Measurements from ENCODE around the gene ZCCHC18. TPM values are rescaled to one million over a fixed set of nuclear protein-coding genes. Genes with fewer than 3 reads are reported as not detected.
"Not testable (repeated sequence)": the region's sequence is repeated elsewhere in the genome, so short reads cannot be mapped to it uniquely, and the experiment has no call there.

The ZCCHC18 gene
- 1 to 10 TPM; 4.3 to 7.1 (median 5.6) TPM for polyA plus RNA-seq (ENCODE audit: insufficient read length in 4 of 4)

DNA sequence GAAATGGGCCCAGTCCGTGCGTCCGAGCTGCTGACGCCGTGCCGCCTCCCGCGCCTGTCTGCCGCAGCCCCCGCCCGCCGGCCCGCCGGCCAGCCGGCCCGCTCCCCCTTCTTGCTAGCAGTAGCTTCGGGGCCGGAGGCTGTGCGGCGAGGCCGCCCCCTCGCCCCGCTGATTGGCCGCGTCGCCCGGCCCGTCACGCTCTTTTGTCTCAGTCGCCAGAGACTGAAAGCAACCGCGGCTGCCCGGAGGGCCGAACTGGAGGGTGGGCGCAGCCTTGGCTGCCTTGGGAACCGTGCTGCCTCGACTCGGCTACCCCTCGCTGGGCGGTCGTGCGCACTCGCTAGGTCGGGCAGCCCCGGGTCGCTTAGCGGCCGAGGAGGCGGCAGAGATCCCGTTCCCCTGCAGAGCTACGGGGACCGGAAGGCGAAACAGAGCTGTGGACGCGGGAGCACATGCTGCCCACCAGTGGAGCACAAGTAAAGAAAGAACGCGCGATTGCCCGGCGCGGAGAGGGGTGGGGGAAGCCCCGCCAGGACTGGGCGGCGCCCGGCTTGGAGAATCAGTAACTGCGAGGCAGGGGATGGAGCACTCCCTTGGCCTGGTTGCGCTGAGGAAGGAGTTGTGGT, at the start of gene ZCCHC18:
Gene ZCCHC18, plus strand, starts transcription at position 198 of the 626 bp plus-strand sequence. CDS start 1,589 bp downstream, outside the sequence.
- peak in 3 of 4 donors; percentile 31 to 58 (median 54) for DNase-seq (ENCODE audit: low read depth in 4 of 4, low spot score in 3 of 4)

DNA sequence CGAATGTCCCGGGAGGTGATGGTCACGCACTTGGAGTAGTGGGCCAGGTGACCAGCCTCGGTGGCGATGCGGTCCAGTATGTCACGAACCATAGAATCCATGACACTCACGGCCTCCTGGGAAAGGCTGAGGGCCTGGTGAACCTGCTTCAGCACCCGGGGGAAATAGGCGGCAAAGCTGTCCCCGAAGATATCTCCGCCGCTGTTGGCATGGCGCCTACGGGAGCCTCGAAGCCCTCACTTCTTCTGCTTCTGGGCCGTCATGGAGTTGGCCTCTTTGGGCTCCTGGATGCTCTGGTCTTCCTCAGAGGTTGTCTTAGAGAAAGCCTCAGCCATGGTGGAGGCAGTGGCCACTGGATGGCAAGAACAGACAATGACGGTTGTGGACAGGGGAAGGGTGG, 49.7 kb upstream of the ZCCHC18 start:
- DNase-seq (ENCODE audit: low read depth in 4 of 4, low spot score in 3 of 4), result not testable (repeated sequence)

DNA sequence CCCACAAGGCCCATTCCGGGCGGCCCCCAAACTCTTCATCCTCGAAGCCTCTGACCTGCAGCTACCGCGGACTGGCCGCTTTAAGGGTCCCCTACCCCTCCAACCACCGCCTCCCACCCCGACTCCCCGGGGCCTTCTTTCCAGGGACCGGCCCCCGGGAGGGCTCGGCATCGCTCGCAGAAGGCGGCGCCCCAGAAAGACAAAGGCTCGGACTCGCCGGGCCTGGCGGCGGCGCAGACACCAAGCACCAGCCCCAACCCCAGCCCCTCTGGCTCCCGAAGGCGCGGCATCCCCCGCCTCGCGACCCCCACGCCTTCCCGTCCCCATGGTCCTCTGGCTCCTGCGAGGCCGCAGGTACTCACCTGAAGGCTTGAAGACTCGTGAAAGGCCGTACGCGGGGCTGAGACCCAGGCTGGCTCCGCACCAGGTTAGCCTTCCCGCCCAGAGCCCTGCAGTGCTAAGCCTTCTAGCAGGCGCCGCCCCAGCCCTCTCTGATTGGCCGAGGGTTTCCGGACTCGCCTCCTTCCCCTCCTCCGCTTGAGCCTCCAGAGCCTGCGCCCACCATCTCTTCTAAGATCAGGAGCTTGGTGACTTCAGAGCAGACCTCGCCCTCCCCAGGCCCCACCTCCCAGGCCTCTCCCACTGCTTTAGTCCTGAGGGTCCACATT, 36.4 kb upstream of the ZCCHC18 start, which contains the start of gene TMSB15C:
Gene TMSB15C, minus strand, starts transcription at position 459 of the 668 bp plus-strand sequence.
- DNase-seq (ENCODE audit: low read depth in 4 of 4, low spot score in 3 of 4), result not testable (repeated sequence)

DNA sequence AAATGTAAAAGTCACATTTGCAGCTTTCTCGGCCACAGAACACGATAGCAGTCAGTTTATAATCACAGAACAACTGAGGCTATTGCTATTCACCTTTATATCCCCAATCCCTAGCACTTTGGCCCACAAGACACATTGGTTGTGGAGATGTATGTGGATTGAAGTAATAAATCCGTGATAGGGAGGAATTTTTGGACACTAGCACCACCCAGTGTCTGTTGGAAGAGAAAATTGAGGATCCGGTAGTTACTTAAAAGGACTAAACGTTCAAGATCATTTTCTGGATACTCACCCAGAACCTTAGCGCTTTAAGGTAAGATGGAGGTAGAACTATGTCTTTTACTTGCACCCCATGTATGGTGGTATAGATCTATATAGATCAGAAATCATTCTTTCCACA, 34.5 kb upstream of the ZCCHC18 start:
- not testable (repeated sequence) for DNase-seq (ENCODE audit: low read depth in 4 of 4, low spot score in 3 of 4)

DNA sequence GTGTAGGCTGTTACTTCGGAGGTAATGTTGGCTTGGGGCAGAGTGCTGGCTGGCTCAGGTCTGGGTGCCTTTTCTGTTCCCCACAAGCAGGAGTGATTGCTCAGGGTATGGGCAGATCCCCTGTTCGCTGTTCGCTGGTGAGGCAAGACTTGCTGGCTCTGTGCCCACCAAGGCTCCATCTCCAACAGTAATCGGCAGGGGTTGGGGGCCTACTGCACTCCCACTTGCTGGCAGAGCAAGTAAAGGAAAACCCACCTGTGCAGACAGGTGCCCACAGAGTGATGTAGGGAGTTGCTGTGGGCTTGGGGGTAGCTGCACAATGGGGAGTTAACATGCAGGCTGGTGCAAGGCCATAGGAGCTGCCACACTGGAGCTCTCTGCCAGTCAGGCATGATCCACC, 28.3 kb upstream of the ZCCHC18 start:
- DNase-seq (ENCODE audit: low read depth in 4 of 4, low spot score in 3 of 4), result no peak

DNA sequence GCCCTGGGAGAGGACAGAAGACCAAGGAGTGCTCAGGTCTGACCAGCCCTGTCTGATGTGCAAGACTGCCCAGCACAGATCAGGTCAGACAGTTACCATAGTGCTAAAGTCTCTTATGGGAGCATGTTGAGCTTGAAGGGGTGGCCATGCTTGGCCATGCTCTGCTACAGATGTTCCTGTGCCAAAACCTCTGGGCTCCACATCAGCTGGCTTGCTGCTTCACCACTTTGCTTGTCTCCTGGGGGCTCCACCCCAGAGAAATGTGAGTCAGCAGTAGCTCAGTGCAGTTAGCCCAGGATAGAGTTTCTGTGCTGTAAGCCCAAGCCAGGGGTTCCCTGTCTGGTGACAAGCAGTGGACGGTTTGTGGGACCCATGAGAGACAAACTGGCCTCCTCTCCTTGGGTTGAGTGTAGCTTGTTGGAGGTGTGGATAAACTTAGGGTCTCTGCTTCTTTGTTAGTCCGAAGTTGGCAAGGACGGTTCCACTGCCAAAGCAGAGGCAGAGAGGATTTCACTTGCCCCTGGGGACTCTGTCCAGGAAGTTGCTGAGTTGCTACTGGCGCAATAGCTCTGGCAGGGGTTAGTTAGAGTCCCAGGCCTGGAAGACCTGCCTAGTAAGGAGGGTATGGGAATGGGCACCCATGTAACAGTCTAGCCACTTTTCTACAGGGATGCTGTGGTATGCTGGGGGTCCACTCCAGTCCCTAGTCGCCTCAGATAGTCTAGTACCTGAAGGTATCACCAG, 27.6 kb upstream of the ZCCHC18 start:
- DNase-seq (ENCODE audit: low read depth in 4 of 4, low spot score in 3 of 4), result no peak

DNA sequence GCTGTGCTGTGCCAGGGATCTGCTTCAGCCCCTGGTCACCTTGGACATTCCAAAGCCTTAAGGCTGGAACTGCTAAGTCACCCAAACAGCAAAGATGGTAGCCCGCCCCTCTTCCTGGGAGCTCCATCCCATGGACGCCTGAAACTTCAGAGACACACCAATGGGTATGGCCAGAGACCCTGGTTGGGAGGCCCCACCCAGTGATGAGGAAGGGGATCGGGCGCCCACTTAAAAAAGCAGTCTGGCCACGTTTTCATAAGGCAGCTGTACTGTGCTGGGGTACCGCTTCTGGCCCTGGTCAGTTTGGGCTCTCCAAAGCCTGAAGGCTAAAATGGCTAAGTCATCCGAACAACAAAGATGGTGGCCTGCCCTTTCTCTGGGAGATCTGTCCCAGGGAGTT, 26.8 kb upstream of the ZCCHC18 start:
- no peak for DNase-seq (ENCODE audit: low read depth in 4 of 4, low spot score in 3 of 4)

DNA sequence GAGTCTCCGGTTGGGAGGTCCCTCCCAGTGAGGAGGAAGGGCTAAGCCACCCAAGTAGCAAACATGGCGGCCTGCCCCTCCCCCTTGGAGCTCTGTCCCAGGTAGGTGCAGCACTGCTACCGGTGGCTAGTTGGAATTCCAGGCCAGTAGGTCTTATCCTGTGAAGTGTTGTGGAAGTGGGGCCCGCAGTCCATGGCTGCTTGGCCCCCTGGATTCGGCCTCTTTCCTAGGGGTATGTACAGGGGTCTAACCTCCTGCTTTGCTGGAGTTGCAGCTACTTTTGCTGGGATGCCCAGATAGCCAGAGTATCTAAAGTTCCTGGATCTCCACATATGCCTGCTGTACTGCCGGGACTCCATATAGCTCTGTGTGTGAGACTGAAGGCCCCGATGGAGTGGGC, 26.4 kb upstream of the ZCCHC18 start:
- no peak for DNase-seq (ENCODE audit: low read depth in 4 of 4, low spot score in 3 of 4)

DNA sequence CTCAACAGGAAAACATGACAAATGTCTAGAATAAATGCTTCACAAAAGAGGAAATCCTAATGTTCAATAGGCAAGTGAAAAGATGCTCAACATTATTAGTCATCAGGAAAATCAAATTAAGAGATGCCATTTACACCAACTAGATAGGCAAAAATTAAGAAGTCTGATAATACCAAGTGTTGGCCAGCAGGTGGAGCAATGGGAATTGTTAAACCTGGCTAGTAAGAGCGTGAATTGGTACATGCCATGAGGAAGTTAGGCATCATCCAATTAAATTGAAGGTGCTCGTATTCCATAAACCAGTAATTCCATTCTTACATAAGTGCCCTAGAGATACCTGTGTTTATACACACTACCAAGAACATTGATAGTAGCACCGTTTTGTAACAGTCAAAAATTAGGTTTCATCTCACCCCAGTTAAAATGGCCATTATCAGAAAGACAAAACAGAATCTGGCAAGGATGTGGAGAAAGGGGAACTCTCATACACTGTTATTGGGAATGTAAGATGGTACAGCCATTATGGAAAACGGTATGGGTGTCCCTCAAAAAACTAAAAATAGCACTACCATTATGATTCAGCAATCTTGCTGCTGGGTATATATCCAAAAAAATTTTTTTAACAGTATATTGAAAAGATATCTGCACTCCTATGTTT, 14.0 kb upstream of the ZCCHC18 start:
- DNase-seq (ENCODE audit: low read depth in 4 of 4, low spot score in 3 of 4), result peak in 2 of 4 donors; percentile 8 to 14

DNA sequence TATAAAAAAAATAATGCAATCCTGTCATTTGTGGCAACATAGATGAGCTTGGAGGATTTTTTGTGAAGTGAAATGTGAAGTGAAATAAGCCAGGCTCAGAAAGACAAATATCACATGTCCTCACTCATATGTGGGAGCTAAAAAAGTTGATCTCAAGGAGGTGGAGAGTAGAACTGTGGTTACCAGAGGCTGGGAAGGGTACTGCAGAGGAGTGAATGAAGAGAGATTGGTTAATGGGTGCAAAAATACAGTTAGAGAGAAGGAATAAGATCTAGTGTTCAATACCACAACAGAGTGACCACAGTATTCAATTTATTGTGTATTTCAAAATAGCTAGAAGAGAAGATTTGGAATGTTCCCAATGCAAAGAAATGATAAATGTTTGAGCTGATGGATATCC, 13.4 kb upstream of the ZCCHC18 start:
- DNase-seq (ENCODE audit: low read depth in 4 of 4, low spot score in 3 of 4), result no peak

DNA sequence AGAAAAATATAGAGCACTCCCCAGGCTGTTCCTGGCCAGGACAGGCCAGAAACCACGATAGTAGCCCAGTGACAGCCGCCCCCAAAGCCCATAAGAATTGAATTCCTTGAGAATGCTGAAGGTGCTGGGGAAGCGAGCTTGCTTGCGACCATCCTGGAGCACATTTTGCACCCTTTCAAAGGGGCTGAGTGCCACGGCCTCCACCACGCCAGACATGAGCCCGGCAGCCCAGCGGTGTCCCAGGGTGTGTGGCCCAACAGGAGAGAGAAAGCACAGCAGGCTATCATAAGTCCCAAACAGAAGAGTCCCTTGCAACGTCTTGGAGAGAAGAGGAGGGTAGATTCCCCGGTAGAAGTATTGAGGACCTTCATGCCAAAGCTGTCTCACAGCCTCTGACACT, 7.6 kb upstream of the ZCCHC18 start:
- DNase-seq (ENCODE audit: low read depth in 4 of 4, low spot score in 3 of 4), result no peak

DNA sequence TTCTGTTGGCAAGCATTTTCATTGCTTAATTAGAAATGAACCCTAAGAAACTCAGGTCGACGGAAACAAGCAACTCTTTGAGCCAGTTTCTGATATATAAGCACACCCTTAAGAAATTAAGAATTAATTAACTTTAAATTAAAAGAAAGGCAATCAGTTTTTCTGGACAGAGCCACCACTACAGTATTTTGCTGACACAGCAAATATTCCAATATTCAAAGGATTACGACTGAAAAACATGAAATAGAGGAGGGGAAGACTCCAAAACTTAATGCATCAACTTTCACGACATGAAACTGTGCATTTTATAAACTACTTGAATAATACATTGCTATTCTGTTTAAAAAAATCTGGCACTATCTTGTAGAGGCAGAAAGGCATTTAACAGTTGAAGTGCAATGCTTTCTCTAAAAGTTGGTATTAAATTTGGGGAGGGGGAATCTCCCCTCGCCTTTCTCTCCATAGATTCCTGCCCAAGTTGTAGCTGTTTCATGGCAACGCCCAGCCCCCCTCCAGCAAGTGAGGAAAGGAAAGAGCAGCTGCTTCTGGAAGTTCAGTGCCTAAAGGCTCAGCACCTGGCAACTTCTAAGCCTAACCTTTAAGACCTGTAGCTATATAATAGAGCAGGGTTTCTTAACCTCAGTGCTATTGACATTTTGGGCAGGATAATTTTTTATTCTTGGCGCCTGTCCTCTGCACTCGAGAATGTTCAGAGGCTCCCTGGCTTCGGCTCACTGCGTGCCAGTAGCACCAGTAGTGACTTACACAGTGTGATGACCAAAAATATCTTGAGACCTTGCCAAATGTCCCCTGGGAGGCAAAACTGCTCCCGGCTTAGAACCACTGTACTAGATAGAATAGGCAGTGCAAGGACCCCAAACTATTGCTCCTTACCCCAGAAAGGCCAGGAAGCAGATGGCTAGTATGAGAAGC, 6.7 kb upstream of the ZCCHC18 start:
- no peak for DNase-seq (ENCODE audit: low read depth in 4 of 4, low spot score in 3 of 4)

DNA sequence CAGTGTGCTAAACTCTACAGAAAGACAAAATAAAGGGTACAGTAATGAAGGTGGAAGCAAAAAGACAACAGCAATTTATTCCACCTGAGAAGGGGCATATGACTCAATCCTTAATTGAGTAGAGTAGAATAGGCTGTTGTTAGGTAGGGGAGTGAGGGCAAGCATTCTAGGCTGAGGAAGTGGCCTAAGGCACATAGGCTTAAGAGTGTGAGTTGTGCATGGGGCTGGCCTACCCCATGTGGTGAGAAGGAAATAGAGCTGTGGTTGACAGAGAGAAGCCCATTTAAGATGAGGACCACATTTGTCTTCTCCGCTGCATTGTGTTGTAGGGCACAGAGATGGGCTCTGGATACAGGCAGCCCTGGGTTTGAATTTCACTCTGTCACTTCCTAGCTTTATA, 3.4 kb upstream of the ZCCHC18 start:
- no peak for DNase-seq (ENCODE audit: low read depth in 4 of 4, low spot score in 3 of 4)

DNA sequence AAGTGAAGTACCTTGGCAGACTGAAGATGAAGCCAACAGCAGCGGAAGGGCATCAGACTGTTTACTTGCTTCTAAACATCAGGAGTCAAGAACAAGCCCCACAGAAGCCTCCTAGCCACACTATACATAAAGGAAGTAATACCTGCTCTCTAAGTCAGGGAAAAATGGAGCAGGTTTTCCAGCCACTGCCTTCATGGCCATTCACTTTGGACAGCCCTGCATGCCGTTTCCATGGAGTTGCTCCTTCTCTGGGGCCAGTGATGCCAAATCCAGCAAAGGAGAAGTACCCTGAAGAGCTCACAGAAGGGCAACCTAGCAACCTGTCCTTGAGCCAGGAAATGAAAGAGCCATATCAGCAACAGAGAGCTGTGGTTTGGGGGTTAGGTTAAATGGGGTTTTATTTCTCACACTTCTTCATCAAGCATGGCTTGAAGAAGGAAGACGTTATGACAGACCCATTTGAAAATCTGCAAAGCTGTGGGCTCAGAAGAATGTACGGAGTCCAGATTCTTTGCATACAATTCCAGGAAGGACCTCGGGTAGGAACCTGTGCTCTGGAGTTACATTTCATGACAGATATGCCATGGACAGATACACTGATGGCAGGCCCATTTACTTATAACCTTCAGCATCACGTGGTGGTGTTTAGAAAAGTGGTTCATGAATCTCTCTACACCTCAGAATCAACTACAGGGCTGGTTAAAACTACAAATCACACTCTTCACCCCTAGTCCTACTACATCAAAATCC, 1.7 kb upstream of the ZCCHC18 start:
- DNase-seq (ENCODE audit: low read depth in 4 of 4, low spot score in 3 of 4), result not testable (repeated sequence)

DNA sequence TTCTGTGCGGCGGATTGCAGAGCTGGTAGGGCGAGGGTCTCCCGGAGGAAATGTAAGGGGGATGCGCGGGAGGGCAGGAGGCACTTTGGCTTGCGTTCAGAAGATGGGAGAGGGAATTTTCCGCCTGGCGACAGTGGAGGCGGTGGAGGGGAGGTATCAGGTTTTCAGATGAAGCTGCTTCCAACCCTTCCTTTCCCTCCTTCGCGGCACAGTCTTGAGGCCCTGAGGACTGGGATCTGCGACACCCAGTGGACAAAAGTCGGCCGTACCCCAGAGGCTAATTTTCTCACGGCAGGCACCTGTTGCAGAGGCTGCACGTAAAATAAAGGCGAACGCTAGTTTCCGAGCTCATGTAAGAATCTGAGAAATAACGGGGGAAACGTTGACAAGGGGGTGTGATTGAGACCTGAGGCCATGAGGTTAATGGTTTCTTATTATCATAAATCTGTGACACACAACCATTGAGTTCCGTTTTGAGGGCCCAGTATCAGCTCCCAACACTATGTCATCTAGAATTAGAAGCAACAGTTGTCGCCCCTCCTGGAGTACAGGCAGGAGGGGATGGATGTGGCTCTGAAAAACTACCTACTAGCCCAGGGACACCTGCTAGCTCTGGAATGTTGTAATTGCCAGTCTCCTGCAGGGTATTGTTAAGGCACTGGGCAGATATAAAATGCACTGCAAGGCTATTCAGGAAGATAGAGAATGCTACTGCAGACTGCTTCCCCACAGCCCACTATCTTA, 1.1 kb downstream of the ZCCHC18 start:
- DNase-seq (ENCODE audit: low read depth in 4 of 4, low spot score in 3 of 4), result peak in 3 of 4 donors; percentile 14 to 47 (median 29)

DNA sequence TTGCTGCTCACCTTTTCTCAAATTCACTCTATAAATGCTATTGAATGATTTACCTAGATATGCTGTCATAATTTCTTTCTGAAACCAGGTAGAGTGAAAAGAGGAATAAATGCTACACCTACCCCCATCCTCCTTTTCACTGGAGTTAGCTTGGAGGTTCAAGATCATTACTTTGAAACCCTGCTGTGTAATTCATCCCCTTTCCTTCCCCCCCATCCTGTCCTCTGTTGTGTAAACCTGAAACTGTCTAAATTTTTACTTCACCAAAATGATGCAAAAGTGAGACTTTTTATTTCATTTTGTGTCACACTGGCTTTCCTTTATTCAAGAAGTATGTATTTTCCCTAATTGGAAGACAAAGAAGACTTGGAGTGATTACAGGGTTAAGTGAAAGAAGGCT, 5.4 kb downstream of the ZCCHC18 start:
- no peak for DNase-seq (ENCODE audit: low read depth in 4 of 4, low spot score in 3 of 4)

DNA sequence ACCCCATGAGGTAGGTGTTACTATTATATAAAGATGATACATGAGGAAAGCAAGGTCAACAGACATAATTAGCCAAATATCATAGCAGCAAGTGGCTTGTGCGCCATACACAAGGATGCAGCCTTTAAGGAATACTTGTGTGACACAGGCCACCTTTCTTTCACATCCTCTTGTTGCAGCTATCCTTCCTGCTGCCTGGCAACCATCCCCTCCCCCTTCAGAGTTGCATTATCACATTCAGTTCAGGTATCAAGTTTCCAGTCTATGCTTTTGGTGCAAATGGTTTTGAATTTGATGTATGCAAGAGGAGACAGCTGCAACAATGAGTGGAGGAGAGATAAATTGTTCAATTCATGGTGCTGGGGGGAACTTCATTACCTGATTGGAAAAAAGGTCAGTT, 6.4 kb downstream of the ZCCHC18 start:
- DNase-seq (ENCODE audit: low read depth in 4 of 4, low spot score in 3 of 4), result no peak

DNA sequence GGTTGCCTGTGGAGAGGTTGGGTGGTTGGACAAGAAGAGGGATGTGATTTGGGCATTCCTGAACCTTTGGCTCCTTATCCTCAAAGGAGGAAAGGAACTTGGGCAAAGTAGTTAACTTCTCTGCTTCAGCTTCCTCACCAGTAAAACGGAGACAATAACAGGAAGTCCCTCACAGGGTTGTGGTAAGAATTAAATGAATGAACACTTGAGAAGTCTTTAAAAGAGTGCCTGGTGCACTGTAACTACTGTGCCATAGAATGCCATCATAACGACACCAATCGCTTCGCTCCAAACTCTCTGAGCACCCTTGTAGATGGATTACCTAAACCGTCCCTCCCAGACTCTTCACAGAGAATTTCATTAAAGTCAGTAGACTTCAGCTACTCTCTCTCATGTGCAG, 10.5 kb downstream of the ZCCHC18 start:
- DNase-seq (ENCODE audit: low read depth in 4 of 4, low spot score in 3 of 4), result no peak

DNA sequence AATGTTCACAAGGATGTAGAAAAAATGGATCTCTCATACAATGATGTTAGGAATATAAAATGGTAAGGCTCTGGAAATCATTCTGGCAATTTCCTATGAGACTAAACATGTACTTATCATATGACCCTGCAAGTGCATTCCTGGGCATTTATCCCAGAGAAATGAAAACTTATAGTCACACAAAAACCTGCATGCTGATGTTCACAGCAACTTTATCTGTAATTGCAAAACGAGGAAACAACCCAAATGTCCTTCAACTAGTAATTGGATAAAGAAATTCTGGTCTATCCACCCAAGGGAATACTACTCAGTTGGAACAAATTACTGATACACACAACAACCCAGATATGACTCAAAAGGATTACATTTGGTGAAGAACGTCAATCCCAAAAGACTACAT, 14.5 kb downstream of the ZCCHC18 start:
- no peak for DNase-seq (ENCODE audit: low read depth in 4 of 4, low spot score in 3 of 4)
